Measurements from ENCODE around the gene TPCN2.

DNA sequence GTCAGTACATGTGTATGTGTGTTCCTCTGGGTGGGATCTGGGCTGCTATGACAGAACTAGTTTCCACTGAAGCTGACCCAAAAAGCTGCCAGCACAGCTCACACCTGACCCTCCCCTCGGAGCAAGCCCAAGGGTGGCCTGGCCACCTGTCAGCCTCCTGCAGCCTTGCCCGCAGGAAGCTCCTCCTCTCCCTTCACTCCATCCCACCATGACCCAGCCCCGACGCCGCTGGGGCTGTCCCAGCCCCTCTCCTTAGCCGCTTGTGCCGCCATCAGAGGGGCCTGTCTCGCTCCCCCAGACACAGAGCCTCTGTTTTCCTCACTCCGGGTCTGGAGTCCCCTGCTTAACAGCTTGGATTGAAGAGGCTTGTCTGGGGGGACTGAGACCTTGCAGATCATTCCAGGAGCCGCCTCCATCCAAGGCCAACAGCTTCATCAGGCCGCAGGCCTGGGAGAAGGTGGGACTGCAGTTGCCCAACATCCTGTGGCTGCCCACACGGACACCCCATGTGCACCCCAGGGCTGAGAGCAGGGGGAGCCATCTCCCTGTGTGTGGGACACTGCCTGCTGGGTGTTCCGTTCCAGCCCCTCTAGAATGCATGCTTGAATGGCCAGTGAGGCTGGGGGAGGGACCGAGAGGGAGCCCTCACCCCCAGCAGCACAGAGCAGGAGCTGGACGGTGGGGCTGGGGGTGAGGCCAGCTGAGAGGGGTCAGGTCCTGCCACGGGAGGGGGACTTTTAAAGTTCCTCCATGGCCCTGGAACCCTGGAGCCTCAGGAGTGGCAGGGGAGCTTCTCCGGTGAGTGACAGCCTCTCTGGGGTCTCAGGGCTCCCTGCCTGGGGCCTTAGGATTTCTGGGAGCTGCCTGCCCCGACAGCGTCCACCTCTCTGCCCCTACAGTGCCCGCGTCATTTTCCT lies 36.4 kb upstream of the TPCN2 start:
- TF ChIP-seq, protein P1, sequence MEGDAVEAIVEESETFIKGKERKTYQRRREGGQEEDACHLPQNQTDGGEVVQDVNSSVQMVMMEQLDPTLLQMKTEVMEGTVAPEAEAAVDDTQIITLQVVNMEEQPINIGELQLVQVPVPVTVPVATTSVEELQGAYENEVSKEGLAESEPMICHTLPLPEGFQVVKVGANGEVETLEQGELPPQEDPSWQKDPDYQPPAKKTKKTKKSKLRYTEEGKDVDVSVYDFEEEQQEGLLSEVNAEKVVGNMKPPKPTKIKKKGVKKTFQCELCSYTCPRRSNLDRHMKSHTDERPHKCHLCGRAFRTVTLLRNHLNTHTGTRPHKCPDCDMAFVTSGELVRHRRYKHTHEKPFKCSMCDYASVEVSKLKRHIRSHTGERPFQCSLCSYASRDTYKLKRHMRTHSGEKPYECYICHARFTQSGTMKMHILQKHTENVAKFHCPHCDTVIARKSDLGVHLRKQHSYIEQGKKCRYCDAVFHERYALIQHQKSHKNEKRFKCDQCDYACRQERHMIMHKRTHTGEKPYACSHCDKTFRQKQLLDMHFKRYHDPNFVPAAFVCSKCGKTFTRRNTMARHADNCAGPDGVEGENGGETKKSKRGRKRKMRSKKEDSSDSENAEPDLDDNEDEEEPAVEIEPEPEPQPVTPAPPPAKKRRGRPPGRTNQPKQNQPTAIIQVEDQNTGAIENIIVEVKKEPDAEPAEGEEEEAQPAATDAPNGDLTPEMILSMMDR (IDR thresholded peaks at IDR 0.05), result no peak
- TF ChIP-seq POLR2A (IDR thresholded peaks at IDR 0.05), result no peak

All from upper lobe of left lung (tissue), 4 donors.